Neural cell (in vitro differentiated cells): ENCODE measurements around the gene ZNF697. TPM values are rescaled to one million over a fixed set of nuclear protein-coding genes. Genes with fewer than 3 reads are reported as not detected.
"Not testable (repeated sequence)": the region's sequence is repeated elsewhere in the genome, so short reads cannot be mapped to it uniquely, and the experiment has no call there.

Source experiments
- H2AFZ ChIP-seq: fragments of 200-600, 300-800 bp; sonication (generic), shearing (Covaris generic); 2 replicates; pipeline ENCODE4 v1.6.0; 2014; ENCODE audit warnings: low read depth, mild to moderate bottlenecking, antibody characterized with exemption, low read length, moderate library complexity
- H3F3A ChIP-seq: fragments of 200-600 bp; shearing (Covaris generic); 2 replicates; pipeline ENCODE4 v1.6.1; 2016; ENCODE audit warnings: mild to moderate bottlenecking, moderate library complexity, mixed read lengths, antibody characterized with exemption, low read length; ENCODE audit not compliant: insufficient read depth, poor library complexity, severe bottlenecking
- H3K27ac ChIP-seq: fragments of 200-600, 300-800 bp; sonication (generic), shearing (Covaris generic); 2 replicates; pipeline ENCODE4 v1.5.1; 2014; ENCODE audit warnings: mild to moderate bottlenecking, low read length, moderate library complexity
- H3K27me3 ChIP-seq: fragments of 300-800, 200-600 bp; sonication (generic), shearing (Covaris generic); 2 replicates; pipeline ENCODE4 v1.6.0; 2014; ENCODE audit warnings: mild to moderate bottlenecking, low read depth, low read length, moderate library complexity; ENCODE audit not compliant: insufficient read depth
- H3K36me3 ChIP-seq: fragments of 300-800, 200-600 bp; sonication (generic), shearing (Covaris generic); 2 replicates; pipeline ENCODE4 v1.5.1; 2014; ENCODE audit warnings: mild to moderate bottlenecking, antibody characterized with exemption, low read length, moderate library complexity; ENCODE audit not compliant: insufficient read depth
- H3K4me2 ChIP-seq: fragments of 300-800, 200-600 bp; sonication (generic), shearing (Covaris generic); 2 replicates; pipeline ENCODE4 v1.6.0; 2014; ENCODE audit warnings: mild to moderate bottlenecking, low read length
- H3K4me3 ChIP-seq: fragments of 300-800, 200-600 bp; sonication (generic), shearing (Covaris generic); 2 replicates; pipeline ENCODE4 v1.5.1; 2014; ENCODE audit warnings: mild to moderate bottlenecking, low read length, moderate library complexity
- H3K79me2 ChIP-seq: fragments of 200-600 bp; shearing (Covaris generic); replicated peaks from 2 replicates; pipeline ENCODE4 v1.6.0; 2014; ENCODE audit warnings: mild to moderate bottlenecking, low read length, moderate library complexity; ENCODE audit not compliant: insufficient read depth
- H3K9ac ChIP-seq: fragments of 300-800, 200-600 bp; sonication (generic), shearing (Covaris generic); 2 replicates; pipeline ENCODE4 v1.6.1; 2016; ENCODE audit warnings: mild to moderate bottlenecking, low read length, mixed read lengths
- H3K9me2 ChIP-seq: fragments of 200-600 bp; shearing (Covaris generic); 2 replicates; pipeline ENCODE4 v1.6.1; 2016; ENCODE audit warnings: mild to moderate bottlenecking, low read length, mixed read lengths; ENCODE audit not compliant: insufficient read depth
- H3K9me3 ChIP-seq: fragments of 200-600, 300-800 bp; sonication (generic), shearing (Covaris generic); 2 replicates; pipeline ENCODE4 v1.6.1; 2016; ENCODE audit warnings: mild to moderate bottlenecking, mixed run types, low read length, moderate library complexity, mixed read lengths
- H4K20me1 ChIP-seq: fragments of 200-600 bp; shearing (Covaris generic); 2 replicates; pipeline ENCODE4 v1.6.1; 2016; ENCODE audit warnings: mild to moderate bottlenecking, mixed run types; ENCODE audit not compliant: insufficient read depth
- CTCF ChIP-seq: fragments of 450-650 bp; IDR thresholded peaks from 2 replicates; pipeline ENCODE4 v1.5.1; 2014; ENCODE audit warnings: antibody characterized with exemption, mild to moderate bottlenecking, moderate library complexity; ENCODE audit not compliant: poor library complexity, severe bottlenecking
- EP300 ChIP-seq: fragments of 450-650 bp; conservative IDR thresholded peaks from 2 replicates; pipeline ENCODE4 v1.6.1; 2014; ENCODE audit warnings: antibody characterized with exemption, mild to moderate bottlenecking, moderate library complexity; ENCODE audit not compliant: poor library complexity, severe bottlenecking
- EZH2 ChIP-seq: fragments of 200-600, 300-800 bp; shearing (Covaris generic), sonication (generic); IDR thresholded peaks from 2 replicates; pipeline ENCODE4 v1.6.1; 2014; ENCODE audit warnings: antibody characterized with exemption, low read length, borderline replicate concordance, mild to moderate bottlenecking; ENCODE audit not compliant: insufficient read depth, poor library complexity, severe bottlenecking
- MXI1 ChIP-seq: fragments of 450-650 bp; conservative IDR thresholded peaks from 2 replicates; pipeline ENCODE4 v1.6.1; 2014; ENCODE audit warnings: antibody characterized with exemption, mild to moderate bottlenecking; ENCODE audit not compliant: poor library complexity, severe bottlenecking
- POLR2AphosphoS5 ChIP-seq: IDR thresholded peaks from 2 replicates; pipeline ENCODE4 v1.6.1; 2012
- RAD21 ChIP-seq: fragments of 450-650 bp; conservative IDR thresholded peaks from 2 replicates; pipeline ENCODE4 v1.6.1; 2014; ENCODE audit warnings: antibody characterized with exemption, mild to moderate bottlenecking, moderate library complexity
- SMC3 ChIP-seq: fragments of 450-650 bp; conservative IDR thresholded peaks from 2 replicates; pipeline ENCODE4 v1.6.1; 2014; ENCODE audit warnings: antibody characterized with exemption, mild to moderate bottlenecking, moderate library complexity; ENCODE audit not compliant: poor library complexity
- TAF1 ChIP-seq: IDR thresholded peaks from 2 replicates; pipeline ENCODE4 v1.6.1; 2012; ENCODE audit warnings: low read depth
- polyA plus RNA-seq: library from polyadenylated mRNA; depleted of rRNA; stranded (reverse); fragments of >200 nt; gene quantifications from 2 replicates; pipeline ENCODE4 v1.2.3, GENCODE V29; 2014
- TF ChIP-seq, protein P1 (sequence below): IDR thresholded peaks from 2 replicates; pipeline ENCODE4 v1.6.1; 2012; ENCODE audit warnings: borderline replicate concordance

The ZNF697 gene
- polyA plus RNA-seq, 1 donor from 2014 or later = 61.8 TPM

GRCh38 chr1:119573886-119574285 is 74.2 kb downstream of the ZNF697 start:
- Histone ChIP-seq H3K9me2 (no peaks in the 10 kb centered on the region), H3K27me3 (no peaks in the 10 kb centered on the region), H3F3A (no peaks in the 10 kb centered on the region), H3K36me3 (no peaks in the 10 kb centered on the region), H4K20me1 (no peaks in the 10 kb centered on the region), H3K4me3 (no peak overlapping the region), H3K9me3 (no peaks in the 10 kb centered on the region), H3K27ac (no peak overlapping the region), H3K4me2 (no peak overlapping the region), H3K79me2 (no peaks in the 10 kb centered on the region), H3K9ac (no peak overlapping the region), H2AFZ (no peak overlapping the region)
- TF ChIP-seq MXI1 (no peak), POLR2AphosphoS5 (no peak), CTCF (no peak), TAF1 (no peak), EP300 (no peak), SMC3 (no peak), EZH2 (no peak), RAD21 (no peak)
- TF ChIP-seq, protein P1, sequence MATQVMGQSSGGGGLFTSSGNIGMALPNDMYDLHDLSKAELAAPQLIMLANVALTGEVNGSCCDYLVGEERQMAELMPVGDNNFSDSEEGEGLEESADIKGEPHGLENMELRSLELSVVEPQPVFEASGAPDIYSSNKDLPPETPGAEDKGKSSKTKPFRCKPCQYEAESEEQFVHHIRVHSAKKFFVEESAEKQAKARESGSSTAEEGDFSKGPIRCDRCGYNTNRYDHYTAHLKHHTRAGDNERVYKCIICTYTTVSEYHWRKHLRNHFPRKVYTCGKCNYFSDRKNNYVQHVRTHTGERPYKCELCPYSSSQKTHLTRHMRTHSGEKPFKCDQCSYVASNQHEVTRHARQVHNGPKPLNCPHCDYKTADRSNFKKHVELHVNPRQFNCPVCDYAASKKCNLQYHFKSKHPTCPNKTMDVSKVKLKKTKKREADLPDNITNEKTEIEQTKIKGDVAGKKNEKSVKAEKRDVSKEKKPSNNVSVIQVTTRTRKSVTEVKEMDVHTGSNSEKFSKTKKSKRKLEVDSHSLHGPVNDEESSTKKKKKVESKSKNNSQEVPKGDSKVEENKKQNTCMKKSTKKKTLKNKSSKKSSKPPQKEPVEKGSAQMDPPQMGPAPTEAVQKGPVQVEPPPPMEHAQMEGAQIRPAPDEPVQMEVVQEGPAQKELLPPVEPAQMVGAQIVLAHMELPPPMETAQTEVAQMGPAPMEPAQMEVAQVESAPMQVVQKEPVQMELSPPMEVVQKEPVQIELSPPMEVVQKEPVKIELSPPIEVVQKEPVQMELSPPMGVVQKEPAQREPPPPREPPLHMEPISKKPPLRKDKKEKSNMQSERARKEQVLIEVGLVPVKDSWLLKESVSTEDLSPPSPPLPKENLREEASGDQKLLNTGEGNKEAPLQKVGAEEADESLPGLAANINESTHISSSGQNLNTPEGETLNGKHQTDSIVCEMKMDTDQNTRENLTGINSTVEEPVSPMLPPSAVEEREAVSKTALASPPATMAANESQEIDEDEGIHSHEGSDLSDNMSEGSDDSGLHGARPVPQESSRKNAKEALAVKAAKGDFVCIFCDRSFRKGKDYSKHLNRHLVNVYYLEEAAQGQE = no peak

GRCh38 chr1:119569930-119570622 is 78.0 kb downstream of the ZNF697 start:
- H3K9me3 ChIP-seq, H3F3A ChIP-seq, H3K4me3 ChIP-seq, H3K27ac ChIP-seq, H3K9ac ChIP-seq, H3K9me2 ChIP-seq, H3K36me3 ChIP-seq, H3K4me2 ChIP-seq, H4K20me1 ChIP-seq, H2AFZ ChIP-seq, H3K27me3 ChIP-seq, H3K79me2 ChIP-seq: not testable (repeated sequence)

Other genes starting within 250 kb of the ZNF697 start
- gene HSD3B2, start 233.1 kb downstream of the ZNF697 start, polyA plus RNA-seq = not detected in 2 replicates
- not detected in 2 replicates for gene HSD3B1, start 141.1 kb downstream of the ZNF697 start, polyA plus RNA-seq
- gene PHGDH, start 63.7 kb upstream of the ZNF697 start, polyA plus RNA-seq = 11.8 and 27.1 TPM in 2 replicates
- not detected in 2 replicates for gene HMGCS2, start 120.6 kb upstream of the ZNF697 start, polyA plus RNA-seq
- not detected in 2 replicates for gene REG4, start 163.2 kb upstream of the ZNF697 start, polyA plus RNA-seq
- gene ADAM30, start 248.2 kb upstream of the ZNF697 start, polyA plus RNA-seq = not detected in 2 replicates